HFF-Myc (cell line): ENCODE results near the gene CMTM1.
A peak's percentile ranks its signal among the peaks of the same experiment; 100 is the strongest.

Experiments used
- DNase-seq: peaks from one replicate; pipeline ENCODE4 v3.0.0-alpha.2; 2011; ENCODE audit warnings: low read depth; ENCODE audit errors: extremely low read depth
- H3K4me3 ChIP-seq: replicated peaks from 2 replicates; pipeline ENCODE4 v1.5.1; 2011; ENCODE audit warnings: low read depth, mild to moderate bottlenecking, control low read depth, low read length
- TF ChIP-seq, protein P1 (sequence below): IDR thresholded peaks from 2 replicates; pipeline ENCODE4 v1.5.1; 2012; ENCODE audit warnings: mild to moderate bottlenecking, low read depth, low read length, control low read depth; ENCODE audit errors: missing control alignments

The CMTM1 gene

DNA sequence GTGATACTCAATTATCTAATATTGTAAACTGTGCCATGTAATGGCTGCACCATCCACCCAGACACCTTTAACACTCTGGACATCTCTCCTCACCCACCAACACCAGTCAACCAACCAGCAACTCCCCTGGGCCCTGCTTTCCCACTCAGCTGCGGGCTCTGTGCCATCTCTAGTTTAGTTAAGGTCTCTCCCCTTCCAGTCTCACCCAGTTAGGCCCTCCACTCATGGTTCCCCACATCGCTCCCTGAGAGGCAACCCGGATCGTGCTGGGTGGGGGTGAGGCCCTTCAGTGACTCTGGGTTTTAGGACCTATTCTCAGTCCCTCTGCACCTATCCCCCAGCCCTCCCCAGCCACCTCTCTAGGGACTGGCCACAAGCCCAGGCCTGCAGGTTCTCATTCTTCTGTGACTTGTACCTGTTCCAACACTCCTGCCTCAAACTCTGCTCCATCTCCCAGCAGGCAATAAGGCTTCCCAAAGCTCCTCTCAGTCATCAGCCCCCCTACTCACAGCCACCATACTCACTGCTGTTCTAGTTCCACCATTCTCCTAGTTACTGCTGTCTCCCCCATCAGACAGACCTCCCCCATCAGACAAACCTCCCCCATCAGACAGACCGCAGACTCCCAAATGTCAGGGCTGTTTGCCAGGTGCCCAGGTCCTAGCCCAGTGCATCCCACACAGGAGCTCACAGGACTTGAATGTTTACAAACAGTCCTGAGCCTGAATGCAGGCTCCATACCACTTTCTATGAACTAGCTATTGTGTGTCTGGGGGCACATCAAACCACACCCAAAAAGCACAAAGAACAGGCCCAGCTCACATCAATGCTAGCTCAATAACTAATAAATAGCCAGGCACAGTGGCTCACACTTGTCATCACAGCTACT lies 18.9 kb upstream of the CMTM1 start:
- TF ChIP-seq, protein P1, sequence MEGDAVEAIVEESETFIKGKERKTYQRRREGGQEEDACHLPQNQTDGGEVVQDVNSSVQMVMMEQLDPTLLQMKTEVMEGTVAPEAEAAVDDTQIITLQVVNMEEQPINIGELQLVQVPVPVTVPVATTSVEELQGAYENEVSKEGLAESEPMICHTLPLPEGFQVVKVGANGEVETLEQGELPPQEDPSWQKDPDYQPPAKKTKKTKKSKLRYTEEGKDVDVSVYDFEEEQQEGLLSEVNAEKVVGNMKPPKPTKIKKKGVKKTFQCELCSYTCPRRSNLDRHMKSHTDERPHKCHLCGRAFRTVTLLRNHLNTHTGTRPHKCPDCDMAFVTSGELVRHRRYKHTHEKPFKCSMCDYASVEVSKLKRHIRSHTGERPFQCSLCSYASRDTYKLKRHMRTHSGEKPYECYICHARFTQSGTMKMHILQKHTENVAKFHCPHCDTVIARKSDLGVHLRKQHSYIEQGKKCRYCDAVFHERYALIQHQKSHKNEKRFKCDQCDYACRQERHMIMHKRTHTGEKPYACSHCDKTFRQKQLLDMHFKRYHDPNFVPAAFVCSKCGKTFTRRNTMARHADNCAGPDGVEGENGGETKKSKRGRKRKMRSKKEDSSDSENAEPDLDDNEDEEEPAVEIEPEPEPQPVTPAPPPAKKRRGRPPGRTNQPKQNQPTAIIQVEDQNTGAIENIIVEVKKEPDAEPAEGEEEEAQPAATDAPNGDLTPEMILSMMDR: no peak
- DNase-seq: no peak
- H3K4me3 ChIP-seq: no peak overlapping the region

DNA sequence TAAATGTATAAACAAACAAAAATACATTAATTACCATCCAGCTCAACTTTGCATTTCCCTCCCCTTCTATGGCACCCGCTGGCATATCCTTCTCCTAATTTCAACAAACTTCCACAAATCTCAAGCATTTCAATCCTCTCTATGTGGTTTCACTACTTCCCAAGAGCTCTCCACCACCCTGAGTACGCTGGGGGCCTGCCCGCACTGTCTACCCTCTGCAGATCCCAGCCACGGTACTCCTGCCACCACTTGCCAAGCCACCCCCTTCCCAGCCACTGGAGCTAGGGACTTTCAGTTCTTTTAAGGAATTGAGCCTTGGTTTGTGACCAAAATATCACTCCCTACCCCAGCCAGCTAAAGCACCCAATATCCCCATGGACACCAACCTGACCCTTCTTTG lies 18.2 kb upstream of the CMTM1 start:
- no peak overlapping the region for H3K4me3 ChIP-seq
- TF ChIP-seq, protein P1: no peak
- DNase-seq: no peak

DNA sequence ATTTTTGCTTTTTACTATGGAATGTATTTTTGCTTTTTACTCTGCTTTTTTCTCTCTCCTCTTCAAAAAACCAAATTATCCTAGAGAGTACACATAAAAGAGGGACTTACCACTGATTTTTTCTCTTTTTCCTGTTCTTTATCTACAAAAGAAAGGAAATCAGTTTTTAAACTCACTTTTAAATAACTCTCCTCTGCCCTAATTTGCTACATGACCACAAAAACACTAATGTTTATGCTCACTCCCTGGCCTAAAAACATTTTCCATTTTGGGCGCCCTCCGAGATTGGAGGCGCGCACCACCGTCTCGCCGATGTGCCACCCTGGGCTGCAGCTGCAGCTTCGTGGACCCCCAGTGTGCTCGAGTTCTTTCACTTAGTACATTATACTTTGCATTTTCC lies 17.4 kb upstream of the CMTM1 start:
- DNase-seq: no peak
- TF ChIP-seq, protein P1: no peak
- H3K4me3 ChIP-seq: peak overlapping the region; percentile 62

DNA sequence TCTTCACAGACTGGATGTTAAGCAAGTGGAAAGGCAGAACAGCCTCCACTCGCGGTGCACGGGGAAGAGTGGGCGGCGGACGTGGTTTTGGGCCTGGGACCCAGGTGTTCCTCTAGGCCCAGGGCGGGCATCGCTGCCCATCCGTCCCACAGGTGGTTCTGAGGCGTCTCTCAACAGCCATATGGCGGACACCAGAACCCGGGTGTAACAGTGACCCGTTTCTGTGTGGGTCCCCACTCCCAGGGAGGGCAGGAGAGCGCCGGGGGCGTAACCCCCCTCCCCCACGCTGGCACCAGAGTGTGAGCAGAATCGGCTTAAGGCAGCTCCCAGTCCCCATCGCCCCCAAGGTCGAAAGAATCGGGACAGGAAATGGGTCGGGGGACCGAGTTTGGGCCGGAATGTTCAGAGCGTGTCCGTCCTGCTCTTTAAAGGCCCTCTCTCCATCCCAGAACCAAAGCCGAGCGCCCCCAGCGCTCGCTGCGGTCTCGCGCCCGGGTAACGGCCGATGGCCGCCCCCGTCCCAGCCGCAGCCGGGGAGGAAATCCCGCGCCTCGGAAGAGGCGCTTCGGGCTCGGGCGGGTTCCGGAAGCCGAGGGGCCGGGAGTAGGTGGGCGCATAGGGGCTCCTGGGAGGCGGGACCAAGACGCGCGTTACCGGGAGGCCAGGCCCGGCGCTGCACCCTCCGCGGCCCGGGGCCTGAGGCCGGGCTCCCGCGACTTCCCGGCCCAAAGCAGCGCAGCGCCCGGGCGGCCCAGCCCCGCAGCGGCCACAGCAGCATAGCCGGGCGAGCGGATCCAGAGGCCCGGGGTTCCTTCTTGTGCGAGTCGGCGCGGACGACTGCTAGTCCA lies 16.7 kb upstream of the CMTM1 start, which contains the start of gene TK2:
Gene TK2, minus strand, starts transcription at position 839 of the 848 bp plus-strand sequence. Its CDS starts 61 bp downstream, at position 778.
- TF ChIP-seq, protein P1: no peak
- peak within 1 kb of the TSS; percentile 62 for H3K4me3 ChIP-seq
- peak; percentile 6 for DNase-seq

DNA sequence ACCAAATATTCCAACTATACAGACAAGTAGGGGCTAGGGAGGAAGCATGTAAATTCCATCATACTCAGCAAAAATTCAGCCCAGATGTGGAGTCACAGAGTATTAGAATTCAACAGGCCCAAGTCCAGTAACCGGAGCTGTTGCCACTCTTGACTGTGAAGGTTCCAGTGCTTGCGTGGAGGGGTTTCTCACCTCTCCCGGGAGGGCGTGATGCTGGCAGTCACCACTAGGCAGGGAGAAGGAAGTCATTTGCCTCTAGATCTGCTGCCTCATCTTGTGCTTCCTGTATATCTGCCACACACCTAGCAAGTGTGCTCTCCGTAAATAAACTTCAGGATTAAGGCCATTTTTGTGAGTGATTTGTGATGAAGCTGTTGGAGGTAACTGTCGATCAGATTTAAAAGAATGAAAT lies 14.9 kb upstream of the CMTM1 start:
- H3K4me3 ChIP-seq: no peak overlapping the region
- DNase-seq: peak; percentile 17
- TF ChIP-seq, protein P1: no peak

DNA sequence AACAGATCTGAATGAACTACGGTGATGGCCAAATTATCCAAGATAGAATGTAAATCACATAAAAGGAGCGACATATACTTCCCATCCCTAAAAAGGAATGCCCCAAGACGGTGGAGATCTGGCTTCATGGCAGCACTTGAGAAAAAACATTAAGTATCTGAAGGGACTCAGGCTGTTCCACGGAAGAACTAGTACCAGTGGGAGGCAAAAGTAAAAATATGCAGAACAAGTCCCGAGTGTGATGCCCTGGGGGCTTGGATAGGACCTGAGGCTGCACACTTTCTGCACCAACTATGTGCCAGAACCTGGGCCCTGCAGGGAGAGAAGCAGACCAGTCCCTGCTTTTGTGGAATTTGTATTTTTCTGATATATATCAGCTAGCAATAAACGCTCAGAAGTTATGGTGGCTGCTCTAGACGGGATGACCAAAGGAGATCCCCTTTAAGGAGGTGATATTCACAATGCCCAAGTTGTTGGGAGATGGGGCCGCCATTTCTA lies 14.4 kb upstream of the CMTM1 start:
- TF ChIP-seq, protein P1: no peak

More for the DNA sequence above, 14.4 kb upstream of the CMTM1 start:
- no peak for DNase-seq
- H3K4me3 ChIP-seq: peak overlapping the region; percentile 53
